DND-41 (cell line): ENCODE measurements around the gene USP32.

Source experiments
- ATAC-seq: fragments of 200-7000 bp; cut with Tn5 transposase; 3 replicates; pipeline ENCODE4 v1.9.1; 2021; ENCODE audit warnings: low read depth; ENCODE audit not compliant: insufficient read depth
- DNase-seq: peaks from one replicate; pipeline ENCODE4 v3.0.0-alpha.2; 2020
- H2AFZ ChIP-seq: 2 replicates; pipeline ENCODE4 v1.6.0; 2012; ENCODE audit warnings: low read depth, low read length
- H3K27ac ChIP-seq: 2 replicates; pipeline ENCODE4 v1.5.1; 2012; ENCODE audit warnings: low read length, inconsistent platforms
- H3K27me3 ChIP-seq: fragments of 200-600 bp; sonication (generic); 2 replicates; pipeline ENCODE4 v1.6.0; 2012; ENCODE audit warnings: low read length, mild to moderate bottlenecking, inconsistent platforms; ENCODE audit not compliant: insufficient read depth, poor library complexity
- H3K36me3 ChIP-seq: 2 replicates; pipeline ENCODE4 v1.5.1; 2012; ENCODE audit warnings: low read length, inconsistent platforms; ENCODE audit not compliant: insufficient read depth
- H3K4me1 ChIP-seq: 2 replicates; pipeline ENCODE4 v1.5.1; 2012; ENCODE audit warnings: mild to moderate bottlenecking, low read length; ENCODE audit not compliant: insufficient read depth
- H3K4me2 ChIP-seq: 2 replicates; pipeline ENCODE4 v1.6.0; 2012; ENCODE audit warnings: mild to moderate bottlenecking, moderate library complexity, low read length, inconsistent platforms; ENCODE audit not compliant: insufficient read depth
- H3K4me3 ChIP-seq, 2 experiments: fragments of 200-600 bp in 1 of 2; shearing (Covaris generic) in 1 of 2; 2 replicates each; pipeline ENCODE4 v1.5.1; 2012 to 2016; ENCODE audit warnings: inconsistent platforms in 2 of 2, low read length in 2 of 2, mild to moderate bottlenecking in 2 of 2, low read depth in 1 of 2, moderate library complexity in 1 of 2
- H3K79me2 ChIP-seq: 2 replicates; pipeline ENCODE4 v1.6.0; 2012; ENCODE audit warnings: low read length, inconsistent platforms; ENCODE audit not compliant: insufficient read depth
- H3K9ac ChIP-seq: 2 replicates; pipeline ENCODE4 v1.6.0; 2012; ENCODE audit warnings: low read depth, mild to moderate bottlenecking, inconsistent platforms, low read length, moderate library complexity
- H3K9me3 ChIP-seq: 2 replicates; pipeline ENCODE4 v1.5.1; 2012; ENCODE audit warnings: low read length, moderate library complexity, mild to moderate bottlenecking, inconsistent platforms; ENCODE audit not compliant: insufficient read depth, severe bottlenecking
- H4K20me1 ChIP-seq: 2 replicates; pipeline ENCODE4 v1.6.0; 2012; ENCODE audit warnings: low read length; ENCODE audit not compliant: insufficient read depth
- EZH2 ChIP-seq: IDR thresholded peaks from 3 replicates; pipeline ENCODE4 v1.6.1; 2012; ENCODE audit warnings: borderline replicate concordance, low read depth, mild to moderate bottlenecking, moderate library complexity, low read length, inconsistent platforms; ENCODE audit not compliant: severe bottlenecking
- TF ChIP-seq, protein P1 (sequence below): IDR thresholded peaks from 2 replicates; pipeline ENCODE4 v1.5.1; 2012; ENCODE audit warnings: borderline replicate concordance, low read length, moderate library complexity, mild to moderate bottlenecking; ENCODE audit not compliant: poor library complexity, severe bottlenecking; ENCODE audit errors: extremely low read depth

USP32 gene

GRCh38 chr17:60363700-60364405 lies 28.1 kb downstream of the USP32 start:
- no peak overlapping the region for H2AFZ ChIP-seq
- H4K20me1 ChIP-seq: peaks cover 15% of the 10 kb centered on the region; the same call in 1 of the 2 replicates
- TF ChIP-seq, protein P1, sequence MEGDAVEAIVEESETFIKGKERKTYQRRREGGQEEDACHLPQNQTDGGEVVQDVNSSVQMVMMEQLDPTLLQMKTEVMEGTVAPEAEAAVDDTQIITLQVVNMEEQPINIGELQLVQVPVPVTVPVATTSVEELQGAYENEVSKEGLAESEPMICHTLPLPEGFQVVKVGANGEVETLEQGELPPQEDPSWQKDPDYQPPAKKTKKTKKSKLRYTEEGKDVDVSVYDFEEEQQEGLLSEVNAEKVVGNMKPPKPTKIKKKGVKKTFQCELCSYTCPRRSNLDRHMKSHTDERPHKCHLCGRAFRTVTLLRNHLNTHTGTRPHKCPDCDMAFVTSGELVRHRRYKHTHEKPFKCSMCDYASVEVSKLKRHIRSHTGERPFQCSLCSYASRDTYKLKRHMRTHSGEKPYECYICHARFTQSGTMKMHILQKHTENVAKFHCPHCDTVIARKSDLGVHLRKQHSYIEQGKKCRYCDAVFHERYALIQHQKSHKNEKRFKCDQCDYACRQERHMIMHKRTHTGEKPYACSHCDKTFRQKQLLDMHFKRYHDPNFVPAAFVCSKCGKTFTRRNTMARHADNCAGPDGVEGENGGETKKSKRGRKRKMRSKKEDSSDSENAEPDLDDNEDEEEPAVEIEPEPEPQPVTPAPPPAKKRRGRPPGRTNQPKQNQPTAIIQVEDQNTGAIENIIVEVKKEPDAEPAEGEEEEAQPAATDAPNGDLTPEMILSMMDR: no peak
- TF ChIP-seq EZH2: no peak
- H3K79me2 ChIP-seq: peaks cover 80% of the 10 kb centered on the region
- H3K36me3 ChIP-seq: no peaks in the 10 kb centered on the region
- no peaks in the 10 kb centered on the region for H3K27me3 ChIP-seq
- H3K9ac ChIP-seq: no peak overlapping the region
- ATAC-seq: no peak
- no peak overlapping the region for H3K4me2 ChIP-seq
- H3K4me3 ChIP-seq: no peak overlapping the region
- no peak overlapping the region for H3K27ac ChIP-seq
- no peaks in the 10 kb centered on the region for H3K9me3 ChIP-seq
- no peak for DNase-seq
- no peaks in the 10 kb centered on the region for H3K4me1 ChIP-seq

DNA sequence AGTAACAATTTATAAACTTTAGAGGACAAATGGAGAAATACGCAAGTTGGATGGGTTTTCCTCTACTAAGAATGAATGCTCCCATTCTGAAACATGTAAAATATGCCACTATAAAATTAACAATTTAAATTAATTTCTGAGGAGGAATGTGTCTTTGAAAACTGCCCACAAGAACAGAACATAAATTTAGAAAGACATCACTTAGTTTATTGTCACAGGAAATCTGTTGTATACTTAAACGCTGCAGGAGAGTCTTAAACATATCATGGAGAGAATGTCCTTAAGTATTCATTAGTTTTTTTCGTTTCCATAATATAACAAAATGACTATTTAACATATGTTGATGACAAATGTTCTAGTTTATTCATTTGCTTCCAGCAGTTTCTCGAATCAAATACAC lies 29.6 kb downstream of the USP32 start:
- H4K20me1 ChIP-seq: peaks cover 13% of the 10 kb centered on the region; the same call in 1 of the 2 replicates

GRCh38 chr17:60361889-60362288 lies 30.0 kb downstream of the USP32 start:
- H3K79me2 ChIP-seq: peaks cover 75% of the 10 kb centered on the region

More for the DNA sequence above, 29.6 kb downstream of the USP32 start:
- Histone ChIP-seq H2AFZ (no peak overlapping the region), H3K79me2 (peaks cover 76% of the 10 kb centered on the region), H3K27me3 (no peaks in the 10 kb centered on the region), H3K4me2 (no peak overlapping the region), H3K9me3 (no peaks in the 10 kb centered on the region), H3K27ac (no peak overlapping the region), H3K4me3 (no peak overlapping the region), H3K9ac (no peak overlapping the region), H3K4me1 (no peaks in the 10 kb centered on the region), H3K36me3 (no peaks in the 10 kb centered on the region)
- ATAC-seq: no peak
- no peak for DNase-seq
- TF ChIP-seq, protein P1: no peak
- TF ChIP-seq EZH2: no peak

More at GRCh38 chr17:60361889-60362288, 30.0 kb downstream of the USP32 start:
- Histone ChIP-seq H4K20me1 (peaks cover 9% of the 10 kb centered on the region; the same call in 1 of the 2 replicates), H3K9ac (no peak overlapping the region), H3K4me1 (no peaks in the 10 kb centered on the region), H3K9me3 (no peaks in the 10 kb centered on the region), H2AFZ (no peak overlapping the region), H3K36me3 (no peaks in the 10 kb centered on the region), H3K27ac (no peak overlapping the region), H3K4me3 (no peak overlapping the region), H3K27me3 (no peaks in the 10 kb centered on the region), H3K4me2 (no peak overlapping the region)
- TF ChIP-seq, protein P1: no peak
- TF ChIP-seq EZH2: no peak
- DNase-seq (no peak), ATAC-seq (no peak)
